GM13976 (cell line): ENCODE measurements around the gene FAM20B.

Experiments used
- DNase-seq: peaks from one replicate; pipeline ENCODE4 v3.0.0; 2012; ENCODE audit warnings: low spot score
- in situ Hi-C: fragments of 300-500 bp; cut with MboI; formaldehyde crosslinking; loops from one replicate; pipeline ENCODE4 v1.12.0; 2022; ENCODE audit warnings: low sequenced_read_pairs, mixed read lengths, inconsistent platforms; ENCODE audit not compliant: unreplicated experiment
- TF ChIP-seq, protein P1 (sequence below): IDR thresholded peaks from 2 replicates; pipeline ENCODE4 v1.5.1; 2012; ENCODE audit warnings: borderline replicate concordance, mild to moderate bottlenecking; ENCODE audit not compliant: insufficient read depth; ENCODE audit errors: extremely low read depth, missing control alignments, control extremely low read depth

FAM20B gene

GRCh38 chr1:179023946-179024650, 1.6 kb upstream of the FAM20B start:
- TF ChIP-seq, protein P1, sequence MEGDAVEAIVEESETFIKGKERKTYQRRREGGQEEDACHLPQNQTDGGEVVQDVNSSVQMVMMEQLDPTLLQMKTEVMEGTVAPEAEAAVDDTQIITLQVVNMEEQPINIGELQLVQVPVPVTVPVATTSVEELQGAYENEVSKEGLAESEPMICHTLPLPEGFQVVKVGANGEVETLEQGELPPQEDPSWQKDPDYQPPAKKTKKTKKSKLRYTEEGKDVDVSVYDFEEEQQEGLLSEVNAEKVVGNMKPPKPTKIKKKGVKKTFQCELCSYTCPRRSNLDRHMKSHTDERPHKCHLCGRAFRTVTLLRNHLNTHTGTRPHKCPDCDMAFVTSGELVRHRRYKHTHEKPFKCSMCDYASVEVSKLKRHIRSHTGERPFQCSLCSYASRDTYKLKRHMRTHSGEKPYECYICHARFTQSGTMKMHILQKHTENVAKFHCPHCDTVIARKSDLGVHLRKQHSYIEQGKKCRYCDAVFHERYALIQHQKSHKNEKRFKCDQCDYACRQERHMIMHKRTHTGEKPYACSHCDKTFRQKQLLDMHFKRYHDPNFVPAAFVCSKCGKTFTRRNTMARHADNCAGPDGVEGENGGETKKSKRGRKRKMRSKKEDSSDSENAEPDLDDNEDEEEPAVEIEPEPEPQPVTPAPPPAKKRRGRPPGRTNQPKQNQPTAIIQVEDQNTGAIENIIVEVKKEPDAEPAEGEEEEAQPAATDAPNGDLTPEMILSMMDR: no peak
- in situ Hi-C loops: no loop called here
- no peak for DNase-seq

DNA sequence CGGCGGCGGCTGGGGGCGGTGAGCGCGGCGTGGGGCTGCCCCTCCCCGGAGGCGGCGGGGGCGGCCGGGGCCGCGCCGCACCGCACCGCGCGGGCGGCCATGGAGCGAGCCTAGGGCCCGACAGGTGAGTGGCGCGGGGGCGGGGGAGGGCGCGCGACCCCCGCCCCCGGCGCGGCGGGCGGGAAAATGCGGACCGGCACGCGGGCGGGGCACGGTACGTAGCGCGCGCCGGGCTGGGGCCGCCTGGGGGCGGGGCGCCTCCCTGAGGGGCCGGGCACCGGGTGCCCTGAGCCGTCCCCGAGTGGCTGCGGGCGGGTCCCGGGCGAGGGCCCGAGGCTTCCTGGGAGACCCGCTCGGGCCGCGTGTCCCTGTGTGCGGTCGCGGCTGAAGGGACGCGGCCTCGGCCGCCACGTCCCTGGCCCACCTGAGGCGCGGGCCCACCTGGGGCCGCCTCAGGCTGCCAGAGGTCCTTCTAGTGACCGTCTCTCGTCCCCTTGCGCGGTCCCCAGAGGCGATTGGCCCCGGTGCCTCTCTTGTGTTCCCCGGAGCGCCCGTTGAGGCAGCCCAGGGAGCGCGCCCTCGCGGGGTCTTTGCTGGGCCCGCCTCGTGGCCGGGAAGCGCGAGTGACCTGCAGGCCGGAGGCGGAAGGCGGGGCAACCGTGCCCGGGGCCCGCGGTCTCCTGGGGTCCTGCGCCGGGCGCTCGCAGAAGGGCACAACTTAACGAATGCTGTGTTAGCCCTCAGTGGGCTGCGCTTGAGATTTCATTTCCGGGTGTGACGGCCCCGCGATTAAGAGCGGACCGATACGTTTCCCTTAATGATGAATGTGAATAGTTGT, 500 bp downstream of the FAM20B start:
- peak; percentile 82 for DNase-seq
- in situ Hi-C loops: no loop called here
- TF ChIP-seq, protein P1: no peak

DNA sequence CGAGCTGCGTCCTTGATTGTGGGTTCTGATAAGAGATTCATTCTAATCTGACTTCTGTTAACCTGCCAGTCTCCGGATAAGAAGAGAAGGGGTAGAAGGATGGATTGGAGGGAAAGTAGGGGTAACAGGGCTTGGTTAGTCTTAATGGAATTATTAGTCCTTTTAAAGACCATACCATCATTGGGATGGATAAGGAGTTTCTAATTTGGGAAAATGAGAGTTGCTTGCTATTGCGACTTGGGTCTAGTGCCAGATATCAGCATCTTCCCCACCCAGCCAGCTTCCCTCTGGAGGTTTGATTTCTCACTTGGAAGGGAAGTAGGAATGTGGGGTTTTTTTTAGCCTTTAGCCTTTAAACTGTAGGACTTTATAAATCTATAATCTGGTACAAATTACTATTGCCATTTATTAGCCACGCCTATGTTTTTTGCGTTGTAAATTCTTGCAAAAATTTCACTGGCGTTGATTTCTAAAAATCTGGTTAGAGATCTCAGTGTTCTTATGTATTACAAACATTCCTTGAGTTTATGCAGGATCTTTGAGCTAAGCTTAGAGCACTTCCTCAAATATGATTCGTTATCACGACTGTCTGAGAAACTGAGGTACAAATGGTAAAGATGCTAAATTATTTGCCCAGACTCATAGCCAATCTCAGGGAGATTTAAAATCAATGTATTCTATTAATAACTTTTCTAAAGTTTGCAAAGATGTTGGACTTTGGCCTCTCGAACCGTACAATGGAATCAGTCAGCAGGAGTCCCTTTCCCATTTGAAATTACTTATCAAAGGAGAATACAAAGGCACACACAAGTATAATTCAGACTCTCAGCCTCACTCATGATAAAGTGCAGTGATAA, 1.3 kb downstream of the FAM20B start:
- TF ChIP-seq, protein P1: no peak
- no peak for DNase-seq
- in situ Hi-C loops: no loop called here

- TF ChIP-seq, protein P1: no peak
- in situ Hi-C loops: no loop called here
Observed at GRCh38 chr1:179029321-179029759, 3.6 kb downstream of the FAM20B start.

DNA sequence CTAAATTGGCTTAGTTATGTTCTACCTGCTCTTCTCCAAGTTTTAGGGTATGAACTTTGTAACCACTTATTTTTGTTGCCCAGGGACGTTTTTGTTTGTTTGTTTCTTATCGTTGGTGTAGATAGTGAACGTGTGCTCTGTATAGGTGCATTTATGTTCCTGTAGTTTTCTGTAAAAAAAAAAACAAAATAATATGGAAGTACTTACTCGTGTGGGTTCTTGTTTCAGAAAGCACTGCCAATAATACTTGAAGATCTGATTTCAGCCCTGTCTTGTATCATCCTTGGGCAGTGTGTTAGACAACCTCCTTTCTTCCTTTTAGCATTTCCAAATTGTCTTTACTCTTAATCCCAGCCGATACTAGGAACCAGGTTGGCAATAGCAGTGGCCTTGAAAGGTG, 4.4 kb downstream of the FAM20B start:
- in situ Hi-C loops: no loop called here
- TF ChIP-seq, protein P1: no peak

More at GRCh38 chr1:179029321-179029759, 3.6 kb downstream of the FAM20B start:
- DNase-seq: no peak

DNA sequence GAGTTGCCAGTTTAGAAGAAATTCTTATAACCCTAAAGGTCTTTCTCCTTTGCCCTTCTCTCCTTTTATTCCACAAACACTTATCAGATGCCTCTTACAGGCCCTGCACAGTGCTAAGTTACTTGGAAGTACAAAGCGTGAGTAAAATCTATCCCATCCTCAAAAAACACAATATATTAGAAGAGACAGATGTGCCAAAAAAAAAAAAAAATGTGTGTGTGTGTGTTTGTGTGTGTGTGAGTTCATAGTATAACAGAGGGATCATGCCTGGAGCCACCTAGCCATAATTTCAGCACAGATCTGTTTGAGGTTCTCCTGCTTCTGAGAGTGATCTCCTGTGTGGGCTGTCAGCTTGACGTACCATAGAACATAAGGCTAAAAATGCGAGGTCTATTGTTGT, 5.0 kb downstream of the FAM20B start:
- no peak for DNase-seq
- in situ Hi-C loops: no loop called here

More for the DNA sequence above, 4.4 kb downstream of the FAM20B start:
- no peak for DNase-seq

More for the DNA sequence above, 5.0 kb downstream of the FAM20B start:
- TF ChIP-seq, protein P1: no peak
